ENCODE measurements around the gene TBC1D22A. TPM values are rescaled to one million over a fixed set of nuclear protein-coding genes. Genes with fewer than 3 reads are reported as not detected.

Gene TBC1D22A
- total RNA-seq, 4 donors from 2014 or later = 15.6 to 21.7 (median 20.5) TPM

- Histone ChIP-seq H3K36me3 (peaks cover 0 to 16% (median 0%) of the 10 kb centered on the region in 3 donors), H3K27ac (no peak overlapping the region), H3K27me3 (no peaks in the 10 kb centered on the region), H3K9me3 (no peaks in the 10 kb centered on the region), H3K4me3 (no peak overlapping the region), H3K4me1 (no peaks in the 10 kb centered on the region)
- intact Hi-C loops (cut with DNase I) = no loop called here
- WGBS, 2 donors = 60 to 68% methylated on average over 7 of the region's 7 CpGs
- no peak for TF ChIP-seq CTCF (IDR thresholded peaks at IDR 0.05)
- TF ChIP-seq POLR2A (IDR thresholded peaks at IDR 0.05) = no peak
- no peak for DNase-seq
Measured at GRCh38 chr22:46929046-46929709, 166.7 kb downstream of the TBC1D22A start.

- WGBS, 2 donors = 65 to 78% methylated on average over 9 of the region's 9 CpGs
- no peak for DNase-seq
- intact Hi-C loops (cut with DNase I) = no loop called here
- no peaks in the 10 kb centered on the region for H3K27me3 ChIP-seq
- H3K4me3 ChIP-seq = no peak overlapping the region
- no peak for TF ChIP-seq POLR2A (IDR thresholded peaks at IDR 0.05)
- no peak for TF ChIP-seq CTCF (IDR thresholded peaks at IDR 0.05)
- H3K36me3 ChIP-seq = peaks cover 0 to 14% (median 0%) of the 10 kb centered on the region in 3 donors
- H3K4me1 ChIP-seq = peaks cover 4 to 5% (median 4%) of the 10 kb centered on the region in 3 donors
- H3K9me3 ChIP-seq = no peaks in the 10 kb centered on the region
- no peak overlapping the region for H3K27ac ChIP-seq
Measured at GRCh38 chr22:46929710-46930204, 167.3 kb downstream of the TBC1D22A start.

GRCh38 chr22:46931414-46931813, 169.0 kb downstream of the TBC1D22A start:
- H3K4me3 ChIP-seq = no peak overlapping the region
- WGBS, 2 donors = 86 to 97% methylated on average over 5 of the region's 5 CpGs
- intact Hi-C loops (cut with DNase I) = no loop called here
- no peak for DNase-seq
- no peak overlapping the region for H3K27ac ChIP-seq
- H3K9me3 ChIP-seq = no peaks in the 10 kb centered on the region
- no peak for TF ChIP-seq POLR2A (IDR thresholded peaks at IDR 0.05)
- H3K27me3 ChIP-seq = no peaks in the 10 kb centered on the region
- peaks cover 0 to 5% (median 0%) of the 10 kb centered on the region in 3 donors for H3K36me3 ChIP-seq
- H3K4me1 ChIP-seq = peaks cover 15 to 21% (median 19%) of the 10 kb centered on the region in 3 donors

- intact Hi-C loops (cut with DNase I) = no loop called here
- H3K9me3 ChIP-seq = no peaks in the 10 kb centered on the region
- no peaks in the 10 kb centered on the region for H3K27me3 ChIP-seq
- no peak overlapping the region for H3K4me3 ChIP-seq
- H3K27ac ChIP-seq = no peak overlapping the region
- no peak for TF ChIP-seq CTCF (IDR thresholded peaks at IDR 0.05)
- no peak for TF ChIP-seq POLR2A (IDR thresholded peaks at IDR 0.05)
- WGBS, 2 donors = 67 to 82% methylated on average over 10 of the region's 10 CpGs
- no peak for DNase-seq
- H3K4me1 ChIP-seq = peaks cover 15 to 26% (median 19%) of the 10 kb centered on the region in 3 donors
- H3K36me3 ChIP-seq = peaks cover 0 to 5% (median 0%) of the 10 kb centered on the region in 3 donors
Measured at GRCh38 chr22:46931881-46932280, 169.4 kb downstream of the TBC1D22A start.

DNA sequence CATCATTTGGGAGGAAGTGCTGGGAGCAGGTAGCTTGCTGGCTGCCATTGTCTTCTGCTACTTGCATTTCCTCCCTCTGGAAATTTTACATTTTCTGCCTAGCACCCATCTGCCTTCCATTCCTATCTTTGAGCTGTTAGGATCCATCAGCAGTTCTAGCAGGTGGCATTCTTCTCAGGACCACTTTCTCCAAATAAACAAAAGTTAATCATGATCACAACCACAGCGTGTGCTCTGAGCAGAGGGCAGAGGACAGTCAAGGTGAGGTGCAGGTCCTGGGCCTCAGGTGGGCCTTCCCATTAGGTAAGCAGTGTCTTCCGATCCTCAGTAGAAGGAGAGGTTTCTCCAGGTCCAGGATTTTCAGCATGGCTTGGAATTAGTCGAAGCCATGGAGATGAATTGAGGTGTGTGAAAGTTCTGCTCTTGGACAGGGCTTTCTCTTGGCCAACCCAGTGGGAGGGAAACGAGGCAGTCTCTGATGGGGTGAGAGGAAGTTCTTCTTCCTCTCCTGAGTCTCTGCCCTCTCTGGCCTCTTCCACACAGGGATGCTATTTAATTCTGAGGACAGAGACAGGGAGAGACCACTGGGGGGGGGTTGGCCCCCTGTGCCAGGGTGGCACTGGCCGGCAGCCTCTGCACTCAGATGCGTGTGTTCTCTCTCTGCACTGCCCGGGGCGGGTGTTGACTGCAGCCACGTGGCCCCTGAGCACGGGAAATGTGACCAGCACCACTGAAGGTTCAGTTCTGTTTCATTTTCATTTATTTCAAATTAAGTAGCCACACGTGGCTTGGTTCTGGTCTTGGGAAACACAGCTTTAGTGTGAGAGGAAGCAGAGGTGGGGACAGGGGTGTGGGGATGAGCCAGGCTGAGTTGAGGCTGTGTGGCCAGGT, 170.8 kb downstream of the TBC1D22A start:
- H3K36me3 ChIP-seq = peaks cover 0 to 5% (median 0%) of the 10 kb centered on the region in 3 donors
- H3K27ac ChIP-seq = no peak overlapping the region
- no peak overlapping the region for H3K4me3 ChIP-seq
- 74 to 90% methylated on average over 7 to 8 of the region's 11 CpGs for WGBS, 2 donors
- H3K4me1 ChIP-seq = peaks cover 15 to 26% (median 19%) of the 10 kb centered on the region in 3 donors
- TF ChIP-seq POLR2A (IDR thresholded peaks at IDR 0.05) (no peak), CTCF (IDR thresholded peaks at IDR 0.05) (no peak)
- no peaks in the 10 kb centered on the region for H3K27me3 ChIP-seq
- H3K9me3 ChIP-seq = no peaks in the 10 kb centered on the region
- DNase-seq = no peak
- intact Hi-C loops (cut with DNase I) = no loop called here
